ENCODE results near the gene CYB5R4.

DNA sequence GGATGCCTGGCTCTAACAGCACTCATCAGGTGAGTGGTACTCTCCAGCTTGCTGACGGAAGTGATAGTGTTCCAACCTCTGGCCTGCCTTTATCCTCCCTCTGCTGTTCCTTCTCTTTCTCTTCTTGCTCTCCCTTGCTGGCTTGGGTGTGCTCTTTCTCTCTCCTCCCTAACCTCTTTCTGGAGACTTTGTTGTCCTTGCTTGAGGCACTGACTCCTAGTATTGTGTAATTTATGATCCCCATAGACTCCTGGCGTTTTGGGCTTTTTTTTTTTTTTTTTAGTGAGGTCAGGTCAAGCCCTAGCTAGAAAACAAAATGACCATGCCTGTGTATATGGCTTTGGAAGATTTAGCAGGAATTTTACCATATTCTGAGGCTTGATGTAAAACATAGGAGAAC, 89.4 kb downstream of the CYB5R4 start:
- TF ChIP-seq, protein P1, sequence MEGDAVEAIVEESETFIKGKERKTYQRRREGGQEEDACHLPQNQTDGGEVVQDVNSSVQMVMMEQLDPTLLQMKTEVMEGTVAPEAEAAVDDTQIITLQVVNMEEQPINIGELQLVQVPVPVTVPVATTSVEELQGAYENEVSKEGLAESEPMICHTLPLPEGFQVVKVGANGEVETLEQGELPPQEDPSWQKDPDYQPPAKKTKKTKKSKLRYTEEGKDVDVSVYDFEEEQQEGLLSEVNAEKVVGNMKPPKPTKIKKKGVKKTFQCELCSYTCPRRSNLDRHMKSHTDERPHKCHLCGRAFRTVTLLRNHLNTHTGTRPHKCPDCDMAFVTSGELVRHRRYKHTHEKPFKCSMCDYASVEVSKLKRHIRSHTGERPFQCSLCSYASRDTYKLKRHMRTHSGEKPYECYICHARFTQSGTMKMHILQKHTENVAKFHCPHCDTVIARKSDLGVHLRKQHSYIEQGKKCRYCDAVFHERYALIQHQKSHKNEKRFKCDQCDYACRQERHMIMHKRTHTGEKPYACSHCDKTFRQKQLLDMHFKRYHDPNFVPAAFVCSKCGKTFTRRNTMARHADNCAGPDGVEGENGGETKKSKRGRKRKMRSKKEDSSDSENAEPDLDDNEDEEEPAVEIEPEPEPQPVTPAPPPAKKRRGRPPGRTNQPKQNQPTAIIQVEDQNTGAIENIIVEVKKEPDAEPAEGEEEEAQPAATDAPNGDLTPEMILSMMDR (IDR thresholded peaks at IDR 0.05; ENCODE audit: control extremely low read depth in 1 of 3, insufficient read depth in 1 of 3, low read depth in 1 of 3, low read length in 3 of 3): no peak
- TF ChIP-seq JUN (IDR thresholded peaks at IDR 0.05; ENCODE audit: low read depth, low read length): no peak
- TF ChIP-seq TAF1 (IDR thresholded peaks at IDR 0.05; ENCODE audit: low read depth, low read length): no peak
- TF ChIP-seq TBP (IDR thresholded peaks at IDR 0.05; ENCODE audit: low read depth, low read length): no peak
- TF ChIP-seq RFX5 (IDR thresholded peaks at IDR 0.05; ENCODE audit: borderline replicate concordance, low read depth, low read length): no peak
- TF ChIP-seq POLR2A (IDR thresholded peaks at IDR 0.05; ENCODE audit: control extremely low read depth in 1 of 2, low read depth in 2 of 2, low read length in 2 of 2): no peak
- no peak for TF ChIP-seq RNF2 (IDR thresholded peaks at IDR 0.05; ENCODE audit: borderline replicate concordance, low read depth, low read length, missing control alignments, poor library complexity, severe bottlenecking)
- no peak for TF ChIP-seq SP1 (IDR thresholded peaks at IDR 0.05; ENCODE audit: low read depth, low read length)
- TF ChIP-seq HDAC6 (IDR thresholded peaks at IDR 0.05; ENCODE audit: low read depth, low read length): no peak
- TF ChIP-seq RXRA (IDR thresholded peaks at IDR 0.05; ENCODE audit: insufficient read depth, low read depth, low read length): no peak
- TF ChIP-seq CREB1 (IDR thresholded peaks at IDR 0.05): no peak
- no peak for TF ChIP-seq EP300 (IDR thresholded peaks at IDR 0.05; ENCODE audit: borderline replicate concordance in 1 of 2, low read depth in 2 of 2, low read length in 2 of 2)
- TF ChIP-seq POLR2AphosphoS5 (IDR thresholded peaks at IDR 0.05; ENCODE audit: low read depth, low read length): no peak
